ENCODE data around the gene CLSTN2.

The CLSTN2 gene

GRCh38 chr3:140341203-140341602 lies 406.2 kb downstream of the CLSTN2 start:
- CTCF ChIA-PET: no interaction called here
- H3K36me3 ChIP-seq (ENCODE audit: control insufficient read depth in 2 of 2, insufficient read depth in 1 of 2, low read length in 2 of 2): no peaks in the 10 kb centered on the region
- H3K4me1 ChIP-seq (ENCODE audit: control insufficient read depth, insufficient read depth, low read length): no peaks in the 10 kb centered on the region
- H3K27ac ChIP-seq (ENCODE audit: extremely low read depth, low read depth, low read length): no peak overlapping the region
- H3K4me3 ChIP-seq (ENCODE audit: low read depth, low read length): no peak overlapping the region
- H3K9me3 ChIP-seq (ENCODE audit: control insufficient read depth, insufficient read depth, low read depth, low read length): no peaks in the 10 kb centered on the region
- TF ChIP-seq PATZ1 (tag by site-specific recombination; IDR thresholded peaks at IDR 0.05) (no peak), KLF7 (tag by site-specific recombination; IDR thresholded peaks at IDR 0.05; ENCODE audit: borderline replicate concordance) (no peak), ZNF10 (tag by site-specific recombination; IDR thresholded peaks at IDR 0.05) (no peak), ZNF501 (tag by site-specific recombination; IDR thresholded peaks at IDR 0.05) (no peak)
- POLR2A ChIA-PET: no interaction called here

- Histone ChIP-seq H3K9me3 (ENCODE audit: control insufficient read depth, insufficient read depth, low read depth, low read length) (no peaks in the 10 kb centered on the region), H3K4me1 (ENCODE audit: control insufficient read depth, insufficient read depth, low read length) (no peaks in the 10 kb centered on the region), H3K4me3 (ENCODE audit: low read depth, low read length) (no peak overlapping the region), H3K36me3 (ENCODE audit: control insufficient read depth in 2 of 2, insufficient read depth in 1 of 2, low read length in 2 of 2) (no peaks in the 10 kb centered on the region), H3K27ac (ENCODE audit: extremely low read depth, low read depth, low read length) (no peak overlapping the region)
- TF ChIP-seq GLIS2 (tag by site-specific recombination; IDR thresholded peaks at IDR 0.05) (no peak), ZNF280C (tag by site-specific recombination; IDR thresholded peaks at IDR 0.05) (no peak), ZNF341 (tag by site-specific recombination; IDR thresholded peaks at IDR 0.05; ENCODE audit: low read depth) (no peak), ZNF23 (tag by site-specific recombination; IDR thresholded peaks at IDR 0.05; ENCODE audit: borderline replicate concordance) (no peak), ZFP41 (tag by site-specific recombination; IDR thresholded peaks at IDR 0.05; ENCODE audit: borderline replicate concordance) (no peak), ZNF529 (tag by site-specific recombination; IDR thresholded peaks at IDR 0.05; ENCODE audit: insufficient replicate concordance) (no peak), ZNF623 (tag by site-specific recombination; IDR thresholded peaks at IDR 0.05) (no peak)
- ChIA-PET POLR2A (no interaction called here), CTCF (no interaction called here)
Measured at GRCh38 chr3:140341817-140342403, 406.9 kb downstream of the CLSTN2 start.

GRCh38 chr3:140342668-140343067 lies 407.7 kb downstream of the CLSTN2 start:
- no peaks in the 10 kb centered on the region for H3K9me3 ChIP-seq (ENCODE audit: control insufficient read depth, insufficient read depth, low read depth, low read length)
- ChIA-PET CTCF (no interaction called here), POLR2A (no interaction called here)
- no peak overlapping the region for H3K27ac ChIP-seq (ENCODE audit: extremely low read depth, low read depth, low read length)
- no peak overlapping the region for H3K4me3 ChIP-seq (ENCODE audit: low read depth, low read length)
- H3K4me1 ChIP-seq (ENCODE audit: control insufficient read depth, insufficient read depth, low read length): no peaks in the 10 kb centered on the region
- no peaks in the 10 kb centered on the region for H3K36me3 ChIP-seq (ENCODE audit: control insufficient read depth in 2 of 2, insufficient read depth in 1 of 2, low read length in 2 of 2)
- TF ChIP-seq ZNF704 (tag by site-specific recombination; IDR thresholded peaks at IDR 0.05) (no peak), ZNF140 (tag by site-specific recombination; IDR thresholded peaks at IDR 0.05) (no peak), ZNF423 (tag by site-specific recombination; IDR thresholded peaks at IDR 0.05) (no peak), INSM2 (tag by site-specific recombination; IDR thresholded peaks at IDR 0.05) (no peak), ZNF266 (tag by site-specific recombination; IDR thresholded peaks at IDR 0.05; ENCODE audit: low read depth) (no peak), ZNF354C (tag by site-specific recombination; IDR thresholded peaks at IDR 0.05; ENCODE audit: borderline replicate concordance, low read depth) (no peak), ZNF335 (tag by site-specific recombination; conservative IDR thresholded peaks at IDR 0.05) (no peak), REPIN1 (tag by site-specific recombination; IDR thresholded peaks at IDR 0.05; ENCODE audit: low read depth) (no peak), ZBTB48 (tag by site-specific recombination; IDR thresholded peaks at IDR 0.05) (no peak), ZNF768 (tag by site-specific recombination; IDR thresholded peaks at IDR 0.05) (no peak), ZNF837 (tag by site-specific recombination; IDR thresholded peaks at IDR 0.05) (no peak), ZFP37 (tag by site-specific recombination; IDR thresholded peaks at IDR 0.05) (no peak), ZFP69B (tag by site-specific recombination; IDR thresholded peaks at IDR 0.05) (no peak), ZNF48 (tag by site-specific recombination; IDR thresholded peaks at IDR 0.05) (no peak), ZFHX2 (tag by site-specific recombination; conservative IDR thresholded peaks at IDR 0.05) (no peak)

Data from HEK293 (cell line).